Right cardiac atrium (tissue), 5 donors: ENCODE measurements around the gene PREP. TPM values are rescaled to one million over a fixed set of nuclear protein-coding genes. Genes with fewer than 3 reads are reported as not detected.
"Not testable (repeated sequence)": the region's sequence is repeated elsewhere in the genome, so short reads cannot be mapped to it uniquely, and the experiment has no call there.

Experiments
- ATAC-seq, 2 donors: fragments of 200-7000 bp; cut with Tn5 transposase; one replicate each; pipeline versions ENCODE4 v1.8.0 to v1.9.1; 2020; ENCODE audit warnings: moderate library complexity in 2 of 2, mild to moderate bottlenecking in 1 of 2
- DNase-seq, 3 donors: peaks; one replicate each; pipeline ENCODE4 v3.0.0-alpha.2; 2020
- H3K27ac ChIP-seq: one replicate; pipeline ENCODE4 v1.5.1; 2013; ENCODE audit warnings: mild to moderate bottlenecking, low read length, control low read depth, moderate library complexity
- H3K27me3 ChIP-seq: one replicate; pipeline ENCODE4 v1.6.1; 2013; ENCODE audit not compliant: control insufficient read depth, insufficient read depth
- H3K4me1 ChIP-seq: one replicate; pipeline ENCODE4 v1.6.1; 2013; ENCODE audit warnings: low read length; ENCODE audit not compliant: control insufficient read depth, insufficient read depth
- H3K4me3 ChIP-seq: one replicate; pipeline ENCODE4 v1.5.1; 2013; ENCODE audit warnings: low read length, control low read depth
- H3K9me3 ChIP-seq: one replicate; pipeline ENCODE4 v1.6.1; 2013; ENCODE audit warnings: low read length; ENCODE audit not compliant: control insufficient read depth
- WGBS: extraction: QIAGEN DNeasy Blood & Tissue Kit; methylation state at CpG from one replicate; pipeline ENCODE4 v1.1.7; 2013; 5-methylcytosine and 5-hydroxymethylcytosine counted together
- intact Hi-C, 4 donors: fragments of 100-400 bp; cut with DNase I; formaldehyde crosslinking; loops; one replicate each; pipeline versions ENCODE4 v1.11.0 to v1.14.0; 2022 to 2023
- polyA plus RNA-seq: library from polyadenylated mRNA; stranded (reverse); fragments of 200-250 nt; gene quantifications from one replicate; pipeline ENCODE4 v1.2.3, GENCODE V29; 2013
- total RNA-seq, 4 donors: library from RNA; stranded (reverse); fragmentation: NEBNext Ultra II Directional; extraction: Animal tissue kit (Norgen Biotek cat#: 25700); gene quantifications; one replicate each; pipeline ENCODE4 v1.2.1, GENCODE V29; 2021
- donor health status: healthy with polysubstance abuse.
- donor health status: DM: no; HTN: yes; CAD: no.
- donor health status: DM: no; HTN: no; CAD: no.
- donor health status: DM: no; HTN: yes; CAD: no; lungs with severe emphysema.
- donor health status: DM: yes; HTN: yes; CAD: no.

PREP gene
- total and polyA plus RNA-seq, 5 donors, result 19.5 to 26.8 (median 26.0) TPM

- intact Hi-C loops, result no loop called here
- Histone ChIP-seq H3K4me3 (no peak overlapping the region), H3K27ac (no peak overlapping the region), H3K27me3 (no peaks in the 10 kb centered on the region), H3K4me1 (no peaks in the 10 kb centered on the region), H3K9me3 (no peaks in the 10 kb centered on the region)
- no peak for DNase-seq
- 88% methylated on average over 3 of the region's 3 CpGs for WGBS
- no peak for ATAC-seq
Measured at GRCh38 chr6:105430685-105431084, 27.8 kb upstream of the PREP start.

DNA sequence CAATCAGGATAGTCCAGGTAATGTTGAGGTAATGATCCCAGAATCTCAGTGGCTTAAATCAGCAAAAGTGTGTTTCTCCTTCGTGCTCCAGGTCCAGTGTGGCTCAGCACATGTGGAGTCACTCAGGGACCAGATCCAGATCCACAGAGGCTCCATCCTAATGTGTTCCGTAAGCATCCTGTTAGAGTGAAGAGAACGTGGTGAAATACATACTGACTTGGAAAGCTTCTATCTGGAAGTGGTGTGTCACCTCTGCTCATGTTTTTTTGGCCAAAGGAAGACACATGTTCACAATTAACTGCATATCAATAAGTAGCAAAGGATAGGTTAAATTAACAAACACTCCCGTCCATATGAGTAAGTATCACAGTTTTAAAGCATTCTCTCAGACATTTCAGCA, 26.8 kb upstream of the PREP start:
- DNase-seq (no peak), ATAC-seq (no peak)
- no peaks in the 10 kb centered on the region for H3K27me3 ChIP-seq
- H3K27ac ChIP-seq, result no peak overlapping the region
- H3K4me1 ChIP-seq, result no peaks in the 10 kb centered on the region
- H3K4me3 ChIP-seq, result no peak overlapping the region
- intact Hi-C loops, result no loop called here
- 70% methylated on average over 4 of the region's 4 CpGs for WGBS
- no peaks in the 10 kb centered on the region for H3K9me3 ChIP-seq

- 44% methylated on average over 5 of the region's 5 CpGs for WGBS
- no peaks in the 10 kb centered on the region for H3K4me1 ChIP-seq
- H3K4me3 ChIP-seq, result no peak overlapping the region
- intact Hi-C loops, result no loop called here
- no peak overlapping the region for H3K27ac ChIP-seq
- H3K9me3 ChIP-seq, result no peaks in the 10 kb centered on the region
- ATAC-seq, result peak in 1 of 2 donors; percentile 69
- no peak for DNase-seq
- no peaks in the 10 kb centered on the region for H3K27me3 ChIP-seq
Measured at GRCh38 chr6:105428342-105428957, 25.6 kb upstream of the PREP start.

- Histone ChIP-seq H3K4me3 (no peak overlapping the region), H3K27me3 (no peaks in the 10 kb centered on the region), H3K27ac (no peak overlapping the region), H3K9me3 (no peaks in the 10 kb centered on the region), H3K4me1 (no peaks in the 10 kb centered on the region)
- 10% methylated on average over 7 of the region's 7 CpGs for WGBS
- DNase-seq (no peak), ATAC-seq (peak; percentile 40 to 70)
- intact Hi-C loops, result loop anchor here in 1 of 4 donors (5.0 kb wide), 1 partner anchor 337 kb away; no protein-coding TSS in a partner anchor
Measured at GRCh38 chr6:105424175-105424783, 21.4 kb upstream of the PREP start.

DNA sequence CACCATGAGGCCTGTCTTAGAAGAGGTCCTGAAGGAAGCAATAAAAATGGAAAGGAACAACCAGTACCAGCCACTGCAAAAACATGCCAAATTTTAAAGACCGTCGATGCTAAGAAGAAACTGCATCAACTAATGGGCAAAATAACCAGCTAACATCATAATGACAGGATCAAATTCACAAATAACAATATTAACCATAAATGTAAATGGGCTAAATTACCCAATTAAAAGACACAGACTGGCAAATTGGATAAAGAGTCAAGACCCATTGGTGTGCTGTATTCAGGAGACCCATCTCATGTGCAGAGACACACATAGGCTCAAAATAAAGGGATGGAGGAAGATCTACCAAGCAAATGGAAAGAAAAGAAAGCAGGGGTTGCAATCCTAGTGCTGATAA, 14.1 kb upstream of the PREP start:
- intact Hi-C loops, H3K4me3 ChIP-seq, H3K27me3 ChIP-seq, H3K27ac ChIP-seq, H3K4me1 ChIP-seq, ATAC-seq, DNase-seq, H3K9me3 ChIP-seq: not testable (repeated sequence)
- WGBS, result 95% methylated on average over 2 of the region's 2 CpGs

DNA sequence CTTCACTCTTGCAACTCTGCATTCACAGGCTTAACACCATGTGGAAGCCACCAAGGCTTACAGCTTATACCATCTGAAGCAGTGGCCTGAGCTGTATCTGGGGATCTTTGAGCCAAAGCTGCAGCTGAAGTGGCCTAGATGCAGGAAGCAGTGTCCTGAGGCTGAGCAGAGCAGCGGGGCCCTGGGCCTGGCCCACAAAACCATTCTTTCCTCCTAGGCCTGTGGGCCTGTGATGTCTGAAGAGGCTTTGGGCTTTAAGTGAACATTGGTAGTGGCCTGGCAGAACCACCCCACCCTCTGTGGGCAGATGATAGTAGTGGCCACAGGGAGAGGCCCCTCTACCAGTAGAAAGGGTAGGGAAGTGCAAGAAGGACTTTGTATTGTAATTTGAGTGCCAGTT, 6.9 kb upstream of the PREP start:
- intact Hi-C loops, result loop anchor here in 1 of 4 donors (5.0 kb wide), 1 partner anchor 317 kb away; no protein-coding TSS in a partner anchor
- H3K4me1 ChIP-seq, result no peaks in the 10 kb centered on the region
- DNase-seq (no peak), ATAC-seq (no peak)
- no peaks in the 10 kb centered on the region for H3K9me3 ChIP-seq
- H3K27ac ChIP-seq, result no peak overlapping the region
- WGBS, result 85% methylated on average over 1 of the region's 1 CpG
- H3K27me3 ChIP-seq, result no peaks in the 10 kb centered on the region
- no peak overlapping the region for H3K4me3 ChIP-seq

DNA sequence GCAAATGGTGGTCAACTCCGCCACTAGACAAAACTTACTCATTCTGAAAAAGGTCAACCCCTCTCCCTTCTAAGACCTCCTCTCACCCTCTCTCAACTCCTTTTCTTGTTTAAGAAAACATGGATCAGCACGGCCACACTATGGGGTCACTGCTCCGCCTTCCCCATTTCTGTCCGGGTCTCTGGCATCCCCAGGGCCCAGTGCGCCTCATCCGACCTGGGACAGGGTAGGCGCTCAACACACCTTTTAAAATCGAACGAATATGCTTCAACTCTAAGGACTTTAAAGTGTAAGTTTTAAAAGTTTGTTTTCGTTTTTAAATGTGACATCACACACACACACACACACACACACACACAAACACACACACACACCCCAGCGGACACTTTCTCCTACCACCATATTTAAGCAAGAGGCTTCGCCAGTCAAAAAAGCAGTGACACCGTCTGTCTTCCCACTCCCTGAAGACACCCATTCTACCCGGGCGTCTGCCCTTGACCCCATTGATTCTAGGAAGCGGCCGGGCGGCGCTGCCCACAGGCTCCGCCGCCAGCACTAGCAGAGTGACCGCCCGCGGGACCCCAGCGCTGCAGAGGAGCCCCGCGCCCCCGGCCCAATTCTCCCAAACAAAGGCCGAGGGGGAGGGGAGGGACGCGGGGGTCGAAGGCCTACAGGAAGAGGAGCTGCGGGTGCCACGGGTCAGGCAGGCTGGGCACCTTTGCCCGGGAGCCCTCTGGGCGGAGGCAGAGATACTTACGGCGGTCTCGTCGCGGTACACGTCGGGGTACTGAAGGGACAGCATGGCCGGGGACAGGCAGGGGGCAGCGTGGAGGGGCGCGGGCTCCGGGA, 568 bp downstream of the PREP start:
- Histone ChIP-seq H3K4me1 (peaks cover 11% of the 10 kb centered on the region), H3K4me3 (peak overlapping the region; percentile 96), H3K27ac (peak overlapping the region; percentile 19), H3K27me3 (no peaks in the 10 kb centered on the region), H3K9me3 (no peaks in the 10 kb centered on the region)
- intact Hi-C loops, result loop anchor here in 1 of 4 donors (5.0 kb wide), 1 partner anchor 315 kb away; no protein-coding TSS in a partner anchor
- ATAC-seq (peak; percentile 25 to 37), DNase-seq (no peak)
- 5% methylated on average over 48 of the region's 48 CpGs for WGBS

- no peak overlapping the region for H3K27ac ChIP-seq
- ATAC-seq, result no peak
- WGBS, result 69% methylated on average over 8 of the region's 8 CpGs
- no peaks in the 10 kb centered on the region for H3K9me3 ChIP-seq
- H3K4me1 ChIP-seq, result peaks cover 11% of the 10 kb centered on the region
- intact Hi-C loops, result loop anchor here in 1 of 4 donors (5.0 kb wide), 1 partner anchor 314 kb away; no protein-coding TSS in a partner anchor
- H3K4me3 ChIP-seq, result peak overlapping the region; percentile 96
- H3K27me3 ChIP-seq, result no peaks in the 10 kb centered on the region
- DNase-seq, result no peak
Measured at GRCh38 chr6:105401247-105402089, 1.4 kb downstream of the PREP start.

DNA sequence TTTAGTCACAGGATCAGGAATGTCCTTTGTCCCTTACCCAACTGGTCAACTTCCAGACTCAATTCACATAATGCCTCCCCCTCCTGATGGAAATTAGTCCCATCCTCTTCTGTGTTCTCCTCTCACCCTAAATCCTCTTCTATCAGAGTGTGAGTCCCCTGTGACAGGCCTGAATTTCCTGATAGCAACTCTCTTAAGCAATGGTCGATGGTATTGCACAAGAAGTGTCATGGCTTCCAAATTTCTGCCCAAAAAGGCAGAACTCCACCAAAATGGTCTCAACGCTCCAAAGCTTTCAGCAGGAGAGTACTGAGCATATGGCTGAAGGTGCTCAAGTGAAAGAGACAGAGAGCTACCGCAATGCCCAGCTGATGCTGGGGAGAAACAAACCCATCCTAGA, 2.4 kb downstream of the PREP start:
- Histone ChIP-seq H3K4me1 (peaks cover 11% of the 10 kb centered on the region), H3K4me3 (no peak overlapping the region), H3K27me3 (no peaks in the 10 kb centered on the region), H3K27ac (no peak overlapping the region), H3K9me3 (no peaks in the 10 kb centered on the region)
- 73% methylated on average over 3 of the region's 3 CpGs for WGBS
- DNase-seq (no peak), ATAC-seq (no peak)
- intact Hi-C loops, result loop anchor here in 1 of 4 donors (5.0 kb wide), 1 partner anchor 313 kb away; no protein-coding TSS in a partner anchor

- no peak for ATAC-seq
- WGBS, result 87% methylated on average over 5 of the region's 5 CpGs
Measured at GRCh38 chr6:105398859-105399258, 4.0 kb downstream of the PREP start.

More at GRCh38 chr6:105398859-105399258, 4.0 kb downstream of the PREP start:
- DNase-seq, result no peak
- no peaks in the 10 kb centered on the region for H3K9me3 ChIP-seq
- H3K27me3 ChIP-seq, result no peaks in the 10 kb centered on the region
- no peak overlapping the region for H3K27ac ChIP-seq
- H3K4me1 ChIP-seq, result peaks cover 11% of the 10 kb centered on the region
- H3K4me3 ChIP-seq, result no peak overlapping the region
- intact Hi-C loops, result no loop called here
